Choroid plexus epithelial cell (primary cell): ENCODE measurements around the gene BCO2.
"Not testable (repeated sequence)": the region's sequence is repeated elsewhere in the genome, so short reads cannot be mapped to it uniquely, and the experiment has no call there.

Experiments
- DNase-seq: peaks from one replicate; pipeline ENCODE4 v3.0.0-alpha.2; 2010; ENCODE audit warnings: low read depth
- H3K4me3 ChIP-seq: 2 replicates; pipeline ENCODE4 v1.5.1; 2011; ENCODE audit warnings: low read depth, mild to moderate bottlenecking, control low read depth, low read length, moderate library complexity
- TF ChIP-seq, protein P1 (sequence below): conservative IDR thresholded peaks from 2 replicates; pipeline ENCODE4 v1.5.1; 2011; ENCODE audit warnings: low read depth, mild to moderate bottlenecking, control low read depth, inconsistent platforms, low read length, moderate library complexity

Gene BCO2

DNA sequence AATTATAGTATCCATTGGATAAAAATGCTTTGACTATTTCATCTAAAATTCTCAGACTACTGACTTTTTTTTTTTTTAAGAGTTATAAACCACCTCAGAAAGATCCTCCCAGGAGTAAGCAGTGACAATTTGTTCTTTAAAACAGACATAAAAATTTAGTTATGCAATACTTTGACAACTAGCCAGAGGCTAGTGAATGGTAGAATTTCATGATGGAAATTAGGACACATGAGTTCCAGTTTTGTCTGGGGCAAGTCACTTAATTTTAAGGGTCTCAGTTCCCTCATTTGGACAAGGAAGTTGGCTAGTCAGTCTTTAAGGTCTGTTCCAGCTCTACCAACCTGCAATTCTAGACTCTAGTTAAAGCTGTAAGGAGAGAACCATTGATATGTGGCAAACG, 14.3 kb upstream of the BCO2 start:
- no peak overlapping the region for H3K4me3 ChIP-seq
- DNase-seq, result peak; percentile 46
- TF ChIP-seq, protein P1, sequence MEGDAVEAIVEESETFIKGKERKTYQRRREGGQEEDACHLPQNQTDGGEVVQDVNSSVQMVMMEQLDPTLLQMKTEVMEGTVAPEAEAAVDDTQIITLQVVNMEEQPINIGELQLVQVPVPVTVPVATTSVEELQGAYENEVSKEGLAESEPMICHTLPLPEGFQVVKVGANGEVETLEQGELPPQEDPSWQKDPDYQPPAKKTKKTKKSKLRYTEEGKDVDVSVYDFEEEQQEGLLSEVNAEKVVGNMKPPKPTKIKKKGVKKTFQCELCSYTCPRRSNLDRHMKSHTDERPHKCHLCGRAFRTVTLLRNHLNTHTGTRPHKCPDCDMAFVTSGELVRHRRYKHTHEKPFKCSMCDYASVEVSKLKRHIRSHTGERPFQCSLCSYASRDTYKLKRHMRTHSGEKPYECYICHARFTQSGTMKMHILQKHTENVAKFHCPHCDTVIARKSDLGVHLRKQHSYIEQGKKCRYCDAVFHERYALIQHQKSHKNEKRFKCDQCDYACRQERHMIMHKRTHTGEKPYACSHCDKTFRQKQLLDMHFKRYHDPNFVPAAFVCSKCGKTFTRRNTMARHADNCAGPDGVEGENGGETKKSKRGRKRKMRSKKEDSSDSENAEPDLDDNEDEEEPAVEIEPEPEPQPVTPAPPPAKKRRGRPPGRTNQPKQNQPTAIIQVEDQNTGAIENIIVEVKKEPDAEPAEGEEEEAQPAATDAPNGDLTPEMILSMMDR, result no peak

DNA sequence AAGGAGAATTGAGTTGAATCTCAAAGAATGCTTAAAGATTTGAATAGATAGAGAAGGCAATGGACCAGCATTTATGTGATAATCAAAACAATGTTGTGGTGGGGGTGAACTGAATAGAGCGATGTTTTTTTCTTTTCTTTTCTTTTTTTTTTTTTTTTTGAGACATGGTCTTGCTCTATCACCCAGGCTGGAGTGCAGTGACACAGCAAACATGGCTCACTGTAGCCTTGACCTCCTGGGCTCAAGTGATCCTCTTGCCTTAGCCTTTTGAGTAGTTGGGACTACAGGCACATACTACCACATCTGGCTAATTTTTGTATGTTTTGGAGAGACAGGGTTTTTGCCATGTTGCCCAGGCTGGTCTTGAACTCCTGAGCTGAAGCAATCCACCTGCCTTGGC, 13.1 kb upstream of the BCO2 start:
- H3K4me3 ChIP-seq, DNase-seq: not testable (repeated sequence)

DNA sequence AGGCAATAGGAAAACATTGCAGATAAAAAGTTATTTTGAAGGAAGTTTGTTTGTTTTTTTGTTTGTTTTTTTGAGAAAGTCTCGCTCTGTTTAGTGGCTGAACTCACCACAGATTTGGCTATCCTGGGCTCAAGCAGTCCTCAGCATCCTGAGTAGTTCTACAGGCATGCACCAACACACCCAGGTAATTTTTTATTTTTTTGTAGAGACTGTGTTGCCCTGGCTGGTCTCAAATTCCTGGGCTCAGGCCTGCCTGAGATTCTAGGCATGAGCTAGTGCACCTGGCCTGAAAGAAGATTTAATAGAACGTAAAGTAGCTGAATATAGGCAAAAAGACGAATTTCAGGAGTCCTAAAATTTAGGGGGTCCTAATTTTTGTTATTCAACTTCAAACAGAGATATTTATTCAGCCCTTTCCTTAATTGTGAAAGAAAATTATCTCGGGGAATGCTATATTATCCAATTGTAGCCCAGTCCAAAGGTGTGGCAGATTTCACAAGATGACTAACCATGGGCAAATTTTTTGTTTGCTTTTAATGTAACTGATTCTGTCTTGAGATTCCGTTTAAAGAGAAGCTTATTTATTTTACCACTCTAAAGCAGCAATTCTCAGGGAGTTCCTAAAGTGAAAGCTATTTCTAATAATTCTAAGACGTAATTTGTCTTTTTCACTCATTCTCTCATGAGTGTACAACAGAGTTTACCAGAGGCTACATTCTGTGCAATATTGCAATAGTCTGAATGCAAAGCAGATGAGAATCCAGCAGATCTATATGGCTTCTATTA, 12.4 kb upstream of the BCO2 start:
- TF ChIP-seq, protein P1, result no peak
- no peak overlapping the region for H3K4me3 ChIP-seq
- DNase-seq, result peak; percentile 50

DNA sequence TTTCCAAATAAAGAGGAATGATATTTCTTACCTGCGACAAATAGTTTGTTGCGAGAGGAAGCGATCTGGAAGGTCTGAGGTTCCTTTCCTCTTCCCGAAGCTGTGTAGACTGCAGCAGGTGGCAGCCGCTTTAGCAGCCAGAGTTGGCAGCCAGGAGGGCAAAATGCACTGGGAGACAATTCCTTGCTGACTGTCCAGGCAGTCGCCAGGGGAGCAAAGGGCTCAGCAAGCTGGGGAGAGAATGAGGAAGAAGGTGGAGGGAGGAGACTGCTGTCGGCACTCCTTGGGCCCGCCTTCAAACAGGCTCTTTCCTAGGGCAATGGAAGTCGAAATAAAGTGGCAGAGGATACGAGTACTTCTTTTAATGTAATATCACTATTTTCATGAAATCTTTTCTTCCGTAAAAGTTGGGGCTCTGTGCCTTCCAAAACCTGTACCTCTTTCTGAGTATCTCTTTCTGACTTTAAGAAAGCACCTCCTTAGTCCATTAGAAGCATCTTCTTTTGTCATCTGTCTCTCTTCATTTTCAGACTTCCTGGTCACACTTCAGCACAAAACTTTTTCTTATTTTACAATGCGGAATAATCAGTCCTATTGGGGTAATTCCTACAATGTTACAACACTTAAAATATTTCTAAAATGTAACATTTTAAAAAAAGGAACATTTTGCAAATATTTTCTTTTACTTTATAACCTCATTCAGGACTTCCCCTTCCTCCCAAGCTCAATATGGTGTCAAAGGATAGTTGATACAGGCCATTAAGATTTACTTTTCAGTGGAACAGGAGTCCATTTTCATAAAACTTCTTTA, 11.2 kb upstream of the BCO2 start, which contains the start of gene IL18:
Gene IL18, minus strand, starts transcription at position 220 of the 811 bp plus-strand sequence. CDS start 9,041 bp downstream, outside the sequence.
- peak; percentile 21 for DNase-seq
- TF ChIP-seq, protein P1, result no peak
- peak within 1 kb of the TSS; percentile 37 for H3K4me3 ChIP-seq

DNA sequence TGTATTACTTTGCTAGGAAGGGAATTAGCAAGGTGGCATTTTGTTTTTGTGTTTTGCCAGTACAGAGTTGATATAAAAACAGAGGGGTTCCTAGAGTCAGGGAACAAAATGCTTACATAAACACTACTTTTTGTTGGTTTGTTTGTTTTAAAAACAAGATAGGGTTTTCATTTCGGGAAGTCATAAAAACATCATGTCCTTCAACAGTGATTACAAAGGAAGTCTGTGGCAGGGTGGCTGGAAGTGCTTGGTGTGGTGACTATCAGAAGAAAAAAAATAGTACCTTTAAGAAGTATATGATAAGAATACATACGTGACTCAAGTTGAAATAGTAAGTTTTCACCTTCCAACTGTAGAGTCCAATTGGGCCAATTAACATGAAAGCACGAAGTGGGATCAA, 10.3 kb upstream of the BCO2 start:
- DNase-seq, result no peak
- TF ChIP-seq, protein P1, result no peak
- H3K4me3 ChIP-seq, result no peak overlapping the region

DNA sequence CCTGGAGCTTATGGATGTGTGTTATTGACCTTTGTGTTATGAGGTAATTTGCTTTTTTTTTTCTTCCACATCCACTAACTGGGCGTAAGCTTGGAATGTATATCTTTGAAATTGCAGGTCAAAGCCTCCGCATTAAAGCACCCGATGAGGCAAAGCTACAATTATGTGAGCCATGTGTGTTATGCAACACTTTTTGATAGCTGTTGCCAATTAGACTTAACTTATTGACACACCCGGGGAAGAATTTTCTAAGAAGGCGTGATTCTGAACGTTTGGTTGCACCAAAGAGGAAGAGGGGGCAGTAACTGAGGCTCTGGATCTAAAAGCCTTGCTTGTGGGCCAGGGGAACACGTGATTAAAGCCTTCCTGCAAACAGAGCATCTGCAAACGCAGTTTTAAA, 8.8 kb upstream of the BCO2 start:
- TF ChIP-seq, protein P1, result no peak
- no peak overlapping the region for H3K4me3 ChIP-seq
- DNase-seq, result peak; percentile 80

DNA sequence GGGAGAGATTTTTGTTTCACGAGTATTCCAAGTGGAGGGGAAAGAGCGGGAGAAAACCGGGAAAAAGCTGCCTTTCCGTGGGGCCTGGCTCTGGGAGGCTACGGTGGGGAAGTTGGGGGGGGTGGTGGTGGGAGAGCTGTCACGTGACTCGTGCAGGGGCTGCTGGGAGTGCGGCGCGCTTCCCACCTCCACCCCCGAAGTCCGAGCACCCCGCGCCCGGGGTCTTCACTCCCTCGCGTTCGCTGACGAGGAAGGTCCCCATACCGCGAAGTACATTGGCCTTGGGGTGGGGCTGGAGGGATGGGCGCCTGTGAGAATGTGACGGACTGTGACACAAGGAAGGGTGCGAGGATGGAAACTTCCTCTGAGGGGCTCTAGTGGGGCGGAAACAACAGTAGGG, 8.2 kb upstream of the BCO2 start, which contains the start of gene TEX12:
Gene TEX12, plus strand, starts transcription at position 228 of the 400 bp plus-strand sequence. CDS start 1,897 bp downstream, outside the sequence.
- DNase-seq, result no peak
- TF ChIP-seq, protein P1, result no peak
- no peak within 1 kb of the TSS for H3K4me3 ChIP-seq
